Adrenal gland (tissue), 12 donors: Measurements from ENCODE around the gene BARHL1. TPM values are rescaled to one million over a fixed set of nuclear protein-coding genes. Genes with fewer than 3 reads are reported as not detected.
A peak's percentile ranks its signal among the peaks of the same experiment; 100 is the strongest.

Source experiments
- DNase-seq, 7 donors: peaks; one replicate each; pipeline ENCODE4 v3.0.0-alpha.2; 2019 to 2020
- H3K27ac ChIP-seq, 5 donors: fragments of 200-600 bp; sonication (generic) in 4 of 5; 1 replicate in 3 of 5; 2 replicates in 2 of 5; pipeline versions ENCODE4 v1.5.1 to v1.8.0; 2016 to 2020; ENCODE audit warnings: mild to moderate bottlenecking in 1 of 5
- H3K27me3 ChIP-seq: fragments of 200-600 bp; 2 replicates; pipeline ENCODE4 v1.8.0; 2021
- H3K36me3 ChIP-seq, 2 donors: fragments of 200-600 bp; replicated peaks in 1 of 2; 1 replicate in 1 of 2; 2 replicates in 1 of 2; pipeline versions ENCODE4 v1.5.1 to v1.8.0; 2018 to 2022
- H3K4me1 ChIP-seq, 2 donors: fragments of 200-600 bp; replicated peaks in 1 of 2; 1 replicate in 1 of 2; 2 replicates in 1 of 2; pipeline versions ENCODE4 v1.5.1 to v1.8.0; 2018 to 2021
- H3K4me3 ChIP-seq, 4 donors: fragments of 200-600 bp; sonication (generic) in 3 of 4; one replicate each; pipeline ENCODE4 v1.5.1; 2016 to 2018
- H3K9me3 ChIP-seq, 3 donors: fragments of 200-600 bp; sonication (generic) in 1 of 3; replicated peaks in 1 of 3; 1 replicate in 2 of 3; 2 replicates in 1 of 3; pipeline versions ENCODE4 v1.5.1 to v1.8.0; 2016 to 2021
- CTCF ChIP-seq, 6 experiments: fragments of 450-650 bp in 4 of 6; fragments of 200-600 bp in 2 of 6; sonication (generic) in 1 of 6; IDR thresholded peaks; 1 replicate in 5 of 6; 2 replicates in 1 of 6; pipeline versions ENCODE4 v1.5.1 to v1.8.0; 2016 to 2021; ENCODE audit warnings: antibody characterized with exemption in 6 of 6, mild to moderate bottlenecking in 2 of 6, moderate library complexity in 1 of 6
- POLR2A ChIP-seq, 2 donors: fragments of 450-650 bp; IDR thresholded peaks; one replicate each; pipeline ENCODE4 v1.6.1; 2017; ENCODE audit warnings: antibody characterized with exemption in 2 of 2, mild to moderate bottlenecking in 2 of 2, moderate library complexity in 1 of 2
- WGBS, 4 donors: extraction: QIAGEN DNeasy Blood & Tissue Kit in 2 of 4; methylation state at CpG; one replicate each; pipeline versions ENCODE4 v1.1.5 to v1.1.7; 2013 to 2017; 5-methylcytosine and 5-hydroxymethylcytosine counted together
- intact Hi-C, 2 donors: fragments of 100-400 bp; cut with DNase I; formaldehyde crosslinking; loops; one replicate each; pipeline versions ENCODE4 v1.14.1 to v1.15.0; 2022 to 2023
- polyA plus RNA-seq, 3 donors: library from polyadenylated mRNA; stranded (reverse); fragments of 200-250 nt in 2 of 3; fragments of 350-450 nt in 1 of 3; fragmentation: Illumina TruSeq in 1 of 3; extraction: RNeasy Lipid Tissue Mini Kit (QIAGEN cat#74804) in 1 of 3; gene quantifications; one replicate each; pipeline ENCODE4 v1.2.3, GENCODE V29; 2013 to 2014
- total RNA-seq, 9 donors: library from RNA; depleted of rRNA in 4 of 9; stranded (reverse); fragments of >200 nt in 4 of 9; fragments of 120-200 nt in 1 of 9; fragmentation: NEBNext Ultra II Directional in 1 of 9; extraction: Animal tissue kit (Norgen Biotek cat#: 25700) in 1 of 9; gene quantifications; one replicate each; pipeline versions ENCODE4 v1.1.0 to v1.2.4, GENCODE V29; 2013 to 2023
- donor health status: healthy with polysubstance abuse.
- donor health status: Bipolar disorder and iron deficiency.
- donor health status: DM: yes; HTN: yes; CAD: no.
- donor health status: DM: no; HTN: no; CAD: no.
- donor health status: DM: no; HTN: no; CAD: no.
- donor health status: DM: yes; HTN: yes; CAD: no.

Gene BARHL1
- total and polyA plus RNA-seq, 12 donors, result not detected

GRCh38 chr9:132634327-132634726, 51.9 kb downstream of the BARHL1 start:
- TF ChIP-seq CTCF (IDR thresholded peaks at IDR 0.05), result no peak
- TF ChIP-seq POLR2A (IDR thresholded peaks at IDR 0.05), result no peak
- H3K27ac ChIP-seq, result no peak overlapping the region
- H3K36me3 ChIP-seq, result peaks cover 0 to 24% of the 10 kb centered on the region in 2 donors
- H3K4me3 ChIP-seq, result no peak overlapping the region
- WGBS, 4 donors, result 94 to 100% (median 97%) methylated on average over 3 of the region's 3 CpGs
- intact Hi-C loops, result no loop called here
- no peak for DNase-seq
- H3K9me3 ChIP-seq, result no peaks in the 10 kb centered on the region
- H3K4me1 ChIP-seq, result no peaks in the 10 kb centered on the region
- no peaks in the 10 kb centered on the region for H3K27me3 ChIP-seq

- H3K4me3 ChIP-seq, result no peak overlapping the region
- H3K4me1 ChIP-seq, result no peaks in the 10 kb centered on the region
- H3K27ac ChIP-seq, result no peak overlapping the region
- intact Hi-C loops, result no loop called here
- WGBS, 4 donors, result 84 to 93% (median 90%) methylated on average over 11 to 12 of the region's 12 CpGs
- H3K36me3 ChIP-seq, result peaks cover 0 to 21% of the 10 kb centered on the region in 2 donors
- TF ChIP-seq CTCF (IDR thresholded peaks at IDR 0.05), result no peak
- TF ChIP-seq POLR2A (IDR thresholded peaks at IDR 0.05), result no peak
- H3K27me3 ChIP-seq, result no peaks in the 10 kb centered on the region
- no peaks in the 10 kb centered on the region for H3K9me3 ChIP-seq
- peak in 1 of 7 donors; percentile 59 for DNase-seq
These were observed 54.9 kb downstream of the BARHL1 start for GRCh38 chr9:132637351-132637750.

GRCh38 chr9:132637801-132638200, 55.4 kb downstream of the BARHL1 start:
- Histone ChIP-seq H3K4me1 (no peaks in the 10 kb centered on the region), H3K9me3 (no peaks in the 10 kb centered on the region), H3K4me3 (no peak overlapping the region), H3K27me3 (no peaks in the 10 kb centered on the region), H3K36me3 (peaks cover 0 to 22% of the 10 kb centered on the region in 2 donors), H3K27ac (no peak overlapping the region)
- WGBS, 4 donors, result 92 to 96% (median 94%) methylated on average over 12 of the region's 12 CpGs
- DNase-seq, result no peak
- intact Hi-C loops, result no loop called here
- TF ChIP-seq CTCF (IDR thresholded peaks at IDR 0.05) (no peak), POLR2A (IDR thresholded peaks at IDR 0.05) (no peak)

GRCh38 chr9:132638240-132638639, 55.8 kb downstream of the BARHL1 start:
- Histone ChIP-seq H3K27me3 (no peaks in the 10 kb centered on the region), H3K9me3 (no peaks in the 10 kb centered on the region), H3K36me3 (peaks cover 0 to 26% of the 10 kb centered on the region in 2 donors), H3K4me1 (no peaks in the 10 kb centered on the region), H3K4me3 (no peak overlapping the region), H3K27ac (no peak overlapping the region)
- no peak for TF ChIP-seq POLR2A (IDR thresholded peaks at IDR 0.05)
- no peak for TF ChIP-seq CTCF (IDR thresholded peaks at IDR 0.05)
- intact Hi-C loops, result no loop called here
- WGBS, 4 donors, result 87 to 94% (median 90%) methylated on average over 5 of the region's 5 CpGs
- no peak for DNase-seq
